ENCODE data around the gene RBBP8NL. TPM values are rescaled to one million over a fixed set of nuclear protein-coding genes. Genes with fewer than 3 reads are reported as not detected.

The RBBP8NL gene
- total and polyA plus RNA-seq, 2 experiments from 2014 or later, result 0.10 to 1.1 TPM

DNA sequence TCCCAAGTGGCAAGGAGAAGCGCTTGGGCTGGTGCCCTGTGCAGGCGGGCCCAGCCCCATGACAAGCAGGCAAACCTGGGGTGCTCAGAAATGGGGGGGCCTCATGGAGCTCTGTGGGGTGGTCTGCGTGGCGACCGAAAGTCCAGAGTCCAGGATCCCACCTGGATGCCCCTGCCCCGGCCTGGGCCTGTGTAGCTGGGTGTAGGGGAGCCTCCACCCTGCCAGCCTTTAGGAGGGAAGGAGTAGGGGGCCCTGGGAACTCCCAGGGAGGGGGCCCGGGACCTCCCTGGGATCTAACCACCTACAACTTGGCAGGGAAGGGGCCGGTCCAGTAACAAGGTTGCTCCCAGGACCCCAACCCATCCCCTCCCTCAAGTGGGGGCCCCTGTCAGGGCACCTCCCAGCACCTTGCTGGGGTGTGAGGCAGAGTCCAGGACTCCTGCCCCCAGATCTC, 55.7 kb downstream of the RBBP8NL start:
- Histone ChIP-seq H3K4me3 (no peak overlapping the region), H4K20me1 (replicated peaks; ENCODE audit: insufficient read depth) (no peaks in the 10 kb centered on the region), H2AFZ (no peak overlapping the region), H3K9me2 (ENCODE audit: insufficient read depth) (no peaks in the 10 kb centered on the region), H3K27me3 (ENCODE audit: insufficient read depth) (no peaks in the 10 kb centered on the region), H3K4me2 (no peak overlapping the region), H3K36me3 (ENCODE audit: insufficient read depth) (no peaks in the 10 kb centered on the region), H3K79me2 (replicated peaks; ENCODE audit: insufficient read depth) (peaks cover 2% of the 10 kb centered on the region; the same call in 1 of the 2 replicates), H3K27ac (ENCODE audit: low read depth) (no peak overlapping the region), H3F3A (replicated peaks; ENCODE audit: low read depth) (peaks cover 6% of the 10 kb centered on the region; the same call in 1 of the 2 replicates), H3K4me1 (ENCODE audit: insufficient read depth) (peaks cover 31% of the 10 kb centered on the region)
- Mint-ChIP-seq H3K4me1 (peaks cover 35% of the 10 kb centered on the region), H3K27me3 (ENCODE audit: insufficient read depth, low read depth, poor library complexity) (peaks cover 20% of the 10 kb centered on the region), H3K4me3 (no peak overlapping the region), H3K9me3 (no peaks in the 10 kb centered on the region; the same call in 2 of the 3 replicates), H3K36me3 (ENCODE audit: low read depth) (no peaks in the 10 kb centered on the region; the same call in 2 of the 3 replicates), H3K27ac (no peak overlapping the region)
- no peak for DNase-seq (ENCODE audit: low spot score)
- TF ChIP-seq POLR2AphosphoS5 (IDR thresholded peaks at IDR 0.05; ENCODE audit: low read depth) (no peak), EZH2phosphoT487 (IDR thresholded peaks at IDR 0.05; ENCODE audit: unreplicated experiment) (no peak), CREB1 (CRISPR knock-in tag; IDR thresholded peaks at IDR 0.05; ENCODE audit: low read depth) (no peak), ZNF114 (CRISPR knock-in tag; IDR thresholded peaks at IDR 0.05) (no peak), ZNF331 (CRISPR knock-in tag; IDR thresholded peaks at IDR 0.05; ENCODE audit: low read depth) (no peak), NANOG (IDR thresholded peaks at IDR 0.05; ENCODE audit: borderline replicate concordance) (no peak), EZH2 (IDR thresholded peaks at IDR 0.05; ENCODE audit: low read depth, unreplicated experiment) (no peak), STAT1 (IDR thresholded peaks at IDR 0.05; ENCODE audit: unreplicated experiment) (no peak), JUNB (IDR thresholded peaks at IDR 0.05; ENCODE audit: unreplicated experiment) (no peak)
- TF ChIP-seq, protein P1, sequence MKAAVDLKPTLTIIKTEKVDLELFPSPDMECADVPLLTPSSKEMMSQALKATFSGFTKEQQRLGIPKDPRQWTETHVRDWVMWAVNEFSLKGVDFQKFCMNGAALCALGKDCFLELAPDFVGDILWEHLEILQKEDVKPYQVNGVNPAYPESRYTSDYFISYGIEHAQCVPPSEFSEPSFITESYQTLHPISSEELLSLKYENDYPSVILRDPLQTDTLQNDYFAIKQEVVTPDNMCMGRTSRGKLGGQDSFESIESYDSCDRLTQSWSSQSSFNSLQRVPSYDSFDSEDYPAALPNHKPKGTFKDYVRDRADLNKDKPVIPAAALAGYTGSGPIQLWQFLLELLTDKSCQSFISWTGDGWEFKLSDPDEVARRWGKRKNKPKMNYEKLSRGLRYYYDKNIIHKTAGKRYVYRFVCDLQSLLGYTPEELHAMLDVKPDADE (IDR thresholded peaks at IDR 0.05), result no peak
- TF ChIP-seq, protein P2, sequence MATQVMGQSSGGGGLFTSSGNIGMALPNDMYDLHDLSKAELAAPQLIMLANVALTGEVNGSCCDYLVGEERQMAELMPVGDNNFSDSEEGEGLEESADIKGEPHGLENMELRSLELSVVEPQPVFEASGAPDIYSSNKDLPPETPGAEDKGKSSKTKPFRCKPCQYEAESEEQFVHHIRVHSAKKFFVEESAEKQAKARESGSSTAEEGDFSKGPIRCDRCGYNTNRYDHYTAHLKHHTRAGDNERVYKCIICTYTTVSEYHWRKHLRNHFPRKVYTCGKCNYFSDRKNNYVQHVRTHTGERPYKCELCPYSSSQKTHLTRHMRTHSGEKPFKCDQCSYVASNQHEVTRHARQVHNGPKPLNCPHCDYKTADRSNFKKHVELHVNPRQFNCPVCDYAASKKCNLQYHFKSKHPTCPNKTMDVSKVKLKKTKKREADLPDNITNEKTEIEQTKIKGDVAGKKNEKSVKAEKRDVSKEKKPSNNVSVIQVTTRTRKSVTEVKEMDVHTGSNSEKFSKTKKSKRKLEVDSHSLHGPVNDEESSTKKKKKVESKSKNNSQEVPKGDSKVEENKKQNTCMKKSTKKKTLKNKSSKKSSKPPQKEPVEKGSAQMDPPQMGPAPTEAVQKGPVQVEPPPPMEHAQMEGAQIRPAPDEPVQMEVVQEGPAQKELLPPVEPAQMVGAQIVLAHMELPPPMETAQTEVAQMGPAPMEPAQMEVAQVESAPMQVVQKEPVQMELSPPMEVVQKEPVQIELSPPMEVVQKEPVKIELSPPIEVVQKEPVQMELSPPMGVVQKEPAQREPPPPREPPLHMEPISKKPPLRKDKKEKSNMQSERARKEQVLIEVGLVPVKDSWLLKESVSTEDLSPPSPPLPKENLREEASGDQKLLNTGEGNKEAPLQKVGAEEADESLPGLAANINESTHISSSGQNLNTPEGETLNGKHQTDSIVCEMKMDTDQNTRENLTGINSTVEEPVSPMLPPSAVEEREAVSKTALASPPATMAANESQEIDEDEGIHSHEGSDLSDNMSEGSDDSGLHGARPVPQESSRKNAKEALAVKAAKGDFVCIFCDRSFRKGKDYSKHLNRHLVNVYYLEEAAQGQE (IDR thresholded peaks at IDR 0.05; ENCODE audit: unreplicated experiment), result no peak
- TF ChIP-seq, protein P3, sequence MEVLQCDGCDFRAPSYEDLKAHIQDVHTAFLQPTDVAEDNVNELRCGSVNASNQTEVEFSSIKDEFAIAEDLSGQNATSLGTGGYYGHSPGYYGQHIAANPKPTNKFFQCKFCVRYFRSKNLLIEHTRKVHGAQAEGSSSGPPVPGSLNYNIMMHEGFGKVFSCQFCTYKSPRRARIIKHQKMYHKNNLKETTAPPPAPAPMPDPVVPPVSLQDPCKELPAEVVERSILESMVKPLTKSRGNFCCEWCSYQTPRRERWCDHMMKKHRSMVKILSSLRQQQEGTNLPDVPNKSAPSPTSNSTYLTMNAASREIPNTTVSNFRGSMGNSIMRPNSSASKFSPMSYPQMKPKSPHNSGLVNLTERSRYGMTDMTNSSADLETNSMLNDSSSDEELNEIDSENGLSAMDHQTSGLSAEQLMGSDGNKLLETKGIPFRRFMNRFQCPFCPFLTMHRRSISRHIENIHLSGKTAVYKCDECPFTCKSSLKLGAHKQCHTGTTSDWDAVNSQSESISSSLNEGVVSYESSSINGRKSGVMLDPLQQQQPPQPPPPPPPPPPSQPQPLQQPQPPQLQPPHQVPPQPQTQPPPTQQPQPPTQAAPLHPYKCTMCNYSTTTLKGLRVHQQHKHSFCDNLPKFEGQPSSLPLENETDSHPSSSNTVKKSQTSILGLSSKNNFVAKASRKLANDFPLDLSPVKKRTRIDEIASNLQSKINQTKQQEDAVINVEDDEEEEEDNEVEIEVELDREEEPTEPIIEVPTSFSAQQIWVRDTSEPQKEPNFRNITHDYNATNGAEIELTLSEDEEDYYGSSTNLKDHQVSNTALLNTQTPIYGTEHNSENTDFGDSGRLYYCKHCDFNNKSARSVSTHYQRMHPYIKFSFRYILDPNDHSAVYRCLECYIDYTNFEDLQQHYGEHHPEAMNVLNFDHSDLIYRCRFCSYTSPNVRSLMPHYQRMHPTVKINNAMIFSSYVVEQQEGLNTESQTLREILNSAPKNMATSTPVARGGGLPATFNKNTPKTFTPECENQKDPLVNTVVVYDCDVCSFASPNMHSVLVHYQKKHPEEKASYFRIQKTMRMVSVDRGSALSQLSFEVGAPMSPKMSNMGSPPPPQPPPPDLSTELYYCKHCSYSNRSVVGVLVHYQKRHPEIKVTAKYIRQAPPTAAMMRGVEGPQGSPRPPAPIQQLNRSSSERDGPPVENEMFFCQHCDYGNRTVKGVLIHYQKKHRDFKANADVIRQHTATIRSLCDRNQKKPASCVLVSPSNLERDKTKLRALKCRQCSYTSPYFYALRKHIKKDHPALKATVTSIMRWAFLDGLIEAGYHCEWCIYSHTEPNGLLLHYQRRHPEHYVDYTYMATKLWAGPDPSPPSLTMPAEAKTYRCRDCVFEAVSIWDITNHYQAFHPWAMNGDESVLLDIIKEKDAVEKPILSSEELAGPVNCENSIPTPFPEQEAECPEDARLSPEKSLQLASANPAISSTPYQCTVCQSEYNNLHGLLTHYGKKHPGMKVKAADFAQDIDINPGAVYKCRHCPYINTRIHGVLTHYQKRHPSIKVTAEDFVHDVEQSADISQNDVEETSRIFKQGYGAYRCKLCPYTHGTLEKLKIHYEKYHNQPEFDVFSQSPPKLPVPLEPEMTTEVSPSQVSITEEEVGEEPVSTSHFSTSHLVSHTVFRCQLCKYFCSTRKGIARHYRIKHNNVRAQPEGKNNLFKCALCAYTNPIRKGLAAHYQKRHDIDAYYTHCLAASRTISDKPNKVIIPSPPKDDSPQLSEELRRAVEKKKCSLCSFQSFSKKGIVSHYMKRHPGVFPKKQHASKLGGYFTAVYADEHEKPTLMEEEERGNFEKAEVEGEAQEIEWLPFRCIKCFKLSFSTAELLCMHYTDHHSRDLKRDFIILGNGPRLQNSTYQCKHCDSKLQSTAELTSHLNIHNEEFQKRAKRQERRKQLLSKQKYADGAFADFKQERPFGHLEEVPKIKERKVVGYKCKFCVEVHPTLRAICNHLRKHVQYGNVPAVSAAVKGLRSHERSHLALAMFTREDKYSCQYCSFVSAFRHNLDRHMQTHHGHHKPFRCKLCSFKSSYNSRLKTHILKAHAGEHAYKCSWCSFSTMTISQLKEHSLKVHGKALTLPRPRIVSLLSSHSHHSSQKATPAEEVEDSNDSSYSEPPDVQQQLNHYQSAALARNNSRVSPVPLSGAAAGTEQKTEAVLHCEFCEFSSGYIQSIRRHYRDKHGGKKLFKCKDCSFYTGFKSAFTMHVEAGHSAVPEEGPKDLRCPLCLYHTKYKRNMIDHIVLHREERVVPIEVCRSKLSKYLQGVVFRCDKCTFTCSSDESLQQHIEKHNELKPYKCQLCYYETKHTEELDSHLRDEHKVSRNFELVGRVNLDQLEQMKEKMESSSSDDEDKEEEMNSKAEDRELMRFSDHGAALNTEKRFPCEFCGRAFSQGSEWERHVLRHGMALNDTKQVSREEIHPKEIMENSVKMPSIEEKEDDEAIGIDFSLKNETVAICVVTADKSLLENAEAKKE (CRISPR knock-in tag; IDR thresholded peaks at IDR 0.05), result no peak
- TF ChIP-seq, protein P4, sequence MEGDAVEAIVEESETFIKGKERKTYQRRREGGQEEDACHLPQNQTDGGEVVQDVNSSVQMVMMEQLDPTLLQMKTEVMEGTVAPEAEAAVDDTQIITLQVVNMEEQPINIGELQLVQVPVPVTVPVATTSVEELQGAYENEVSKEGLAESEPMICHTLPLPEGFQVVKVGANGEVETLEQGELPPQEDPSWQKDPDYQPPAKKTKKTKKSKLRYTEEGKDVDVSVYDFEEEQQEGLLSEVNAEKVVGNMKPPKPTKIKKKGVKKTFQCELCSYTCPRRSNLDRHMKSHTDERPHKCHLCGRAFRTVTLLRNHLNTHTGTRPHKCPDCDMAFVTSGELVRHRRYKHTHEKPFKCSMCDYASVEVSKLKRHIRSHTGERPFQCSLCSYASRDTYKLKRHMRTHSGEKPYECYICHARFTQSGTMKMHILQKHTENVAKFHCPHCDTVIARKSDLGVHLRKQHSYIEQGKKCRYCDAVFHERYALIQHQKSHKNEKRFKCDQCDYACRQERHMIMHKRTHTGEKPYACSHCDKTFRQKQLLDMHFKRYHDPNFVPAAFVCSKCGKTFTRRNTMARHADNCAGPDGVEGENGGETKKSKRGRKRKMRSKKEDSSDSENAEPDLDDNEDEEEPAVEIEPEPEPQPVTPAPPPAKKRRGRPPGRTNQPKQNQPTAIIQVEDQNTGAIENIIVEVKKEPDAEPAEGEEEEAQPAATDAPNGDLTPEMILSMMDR (conservative IDR thresholded peaks at IDR 0.05; ENCODE audit: low read depth in 2 of 2), result no peak
- no peak for ATAC-seq

Data from GM23338 (cell line).